Right lobe of liver (tissue), 4 donors: Measurements from ENCODE around the gene BTF3.

Experiments
- POLR2A ChIP-seq: fragments of 450-650 bp; IDR thresholded peaks from one replicate; pipeline ENCODE4 v1.6.1; 2017; ENCODE audit warnings: antibody characterized with exemption, mild to moderate bottlenecking
- TF ChIP-seq, protein P1 (sequence below), 4 donors: fragments of 200-600 bp in 3 of 4; fragments of 450-650 bp in 1 of 4; IDR thresholded peaks; one replicate each; pipeline versions ENCODE4 v1.5.1 to v1.8.0; 2016 to 2022; ENCODE audit warnings: antibody characterized with exemption in 4 of 4, mild to moderate bottlenecking in 2 of 4
- donor health status: DM: no; HTN: no; CAD: no.
- donor health status: DM: no; HTN: no; CAD: no.
- donor health status: DM: no; HTN: yes; CAD: no.

DNA sequence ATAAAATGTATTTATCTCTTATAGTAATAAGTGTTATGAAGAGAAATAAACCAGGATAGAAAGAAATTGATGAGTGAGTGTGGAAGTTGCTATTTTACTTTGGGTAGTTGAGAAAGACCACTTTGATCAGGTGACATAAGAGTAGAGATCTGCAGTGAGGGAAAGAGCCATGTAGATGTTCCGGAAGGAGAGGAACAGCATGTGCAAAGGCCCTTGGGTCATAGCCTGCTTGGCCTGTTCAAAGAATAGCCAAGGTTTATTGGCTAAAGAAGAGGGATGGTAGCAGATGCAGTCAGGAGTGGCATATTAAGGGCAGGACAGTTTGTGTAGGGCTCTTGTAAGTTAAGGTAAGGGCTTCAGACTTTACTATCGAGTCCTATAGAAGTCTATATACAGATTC, 3.2 kb downstream of the BTF3 start:
- TF ChIP-seq POLR2A: no peak
- TF ChIP-seq, protein P1, sequence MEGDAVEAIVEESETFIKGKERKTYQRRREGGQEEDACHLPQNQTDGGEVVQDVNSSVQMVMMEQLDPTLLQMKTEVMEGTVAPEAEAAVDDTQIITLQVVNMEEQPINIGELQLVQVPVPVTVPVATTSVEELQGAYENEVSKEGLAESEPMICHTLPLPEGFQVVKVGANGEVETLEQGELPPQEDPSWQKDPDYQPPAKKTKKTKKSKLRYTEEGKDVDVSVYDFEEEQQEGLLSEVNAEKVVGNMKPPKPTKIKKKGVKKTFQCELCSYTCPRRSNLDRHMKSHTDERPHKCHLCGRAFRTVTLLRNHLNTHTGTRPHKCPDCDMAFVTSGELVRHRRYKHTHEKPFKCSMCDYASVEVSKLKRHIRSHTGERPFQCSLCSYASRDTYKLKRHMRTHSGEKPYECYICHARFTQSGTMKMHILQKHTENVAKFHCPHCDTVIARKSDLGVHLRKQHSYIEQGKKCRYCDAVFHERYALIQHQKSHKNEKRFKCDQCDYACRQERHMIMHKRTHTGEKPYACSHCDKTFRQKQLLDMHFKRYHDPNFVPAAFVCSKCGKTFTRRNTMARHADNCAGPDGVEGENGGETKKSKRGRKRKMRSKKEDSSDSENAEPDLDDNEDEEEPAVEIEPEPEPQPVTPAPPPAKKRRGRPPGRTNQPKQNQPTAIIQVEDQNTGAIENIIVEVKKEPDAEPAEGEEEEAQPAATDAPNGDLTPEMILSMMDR (IDR thresholded peaks at IDR 0.05): no peak
